Measurements from ENCODE around the gene ME3. TPM values are rescaled to one million over a fixed set of nuclear protein-coding genes. Genes with fewer than 3 reads are reported as not detected.

ME3 gene
- total RNA-seq, 4 donors from 2014 or later: 1.9 to 18.3 (median 5.6) TPM

DNA sequence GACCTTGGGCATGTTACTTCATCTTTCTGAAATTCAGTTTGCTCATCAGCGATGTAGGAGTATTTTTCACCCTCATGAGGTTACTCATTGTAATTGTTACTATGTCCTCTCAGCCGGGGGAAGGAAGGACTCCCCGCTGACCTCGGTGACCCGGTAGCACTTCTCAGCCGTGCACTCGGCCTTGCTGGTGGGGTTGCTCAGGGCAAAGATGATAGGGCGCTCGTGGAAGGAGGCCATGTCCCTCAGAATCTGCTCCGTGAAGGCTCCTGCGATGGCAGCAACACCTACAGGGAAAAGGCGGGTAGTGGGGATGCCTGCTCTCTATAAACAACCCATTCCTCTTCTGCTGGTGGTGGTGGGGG, 225.5 kb downstream of the ME3 start:
- H3K27ac ChIP-seq: no peak overlapping the region
- H3K27me3 ChIP-seq: no peaks in the 10 kb centered on the region
- 93 to 100% methylated on average over 1 to 10 of the region's 12 CpGs for WGBS, 2 donors
- peaks cover 0 to 10% (median 0%) of the 10 kb centered on the region in 3 donors for H3K4me1 ChIP-seq
- H3K9me3 ChIP-seq: no peaks in the 10 kb centered on the region
- H3K4me3 ChIP-seq: no peak overlapping the region
- TF ChIP-seq CTCF (IDR thresholded peaks at IDR 0.05): no peak
- no peak for TF ChIP-seq POLR2A (IDR thresholded peaks at IDR 0.05)
- peaks cover 0 to 24% (median 0%) of the 10 kb centered on the region in 3 donors for H3K36me3 ChIP-seq
- DNase-seq: no peak
- intact Hi-C loops (cut with DNase I): no loop called here

- peaks cover 0 to 24% (median 0%) of the 10 kb centered on the region in 3 donors for H3K36me3 ChIP-seq
- H3K4me3 ChIP-seq: no peak overlapping the region
- no peaks in the 10 kb centered on the region for H3K27me3 ChIP-seq
- intact Hi-C loops (cut with DNase I): no loop called here
- H3K4me1 ChIP-seq: peaks cover 0 to 10% (median 0%) of the 10 kb centered on the region in 3 donors
- TF ChIP-seq POLR2A (IDR thresholded peaks at IDR 0.05) (no peak), CTCF (IDR thresholded peaks at IDR 0.05) (no peak)
- H3K9me3 ChIP-seq: no peaks in the 10 kb centered on the region
- whole genome bisulfite sequencing, 2 donors: 66 to 88% methylated on average over 3 to 7 of the region's 8 CpGs
- H3K27ac ChIP-seq: no peak overlapping the region
- DNase-seq: no peak
These were observed 226.1 kb downstream of the ME3 start for GRCh38 chr11:86446163-86446923.

DNA sequence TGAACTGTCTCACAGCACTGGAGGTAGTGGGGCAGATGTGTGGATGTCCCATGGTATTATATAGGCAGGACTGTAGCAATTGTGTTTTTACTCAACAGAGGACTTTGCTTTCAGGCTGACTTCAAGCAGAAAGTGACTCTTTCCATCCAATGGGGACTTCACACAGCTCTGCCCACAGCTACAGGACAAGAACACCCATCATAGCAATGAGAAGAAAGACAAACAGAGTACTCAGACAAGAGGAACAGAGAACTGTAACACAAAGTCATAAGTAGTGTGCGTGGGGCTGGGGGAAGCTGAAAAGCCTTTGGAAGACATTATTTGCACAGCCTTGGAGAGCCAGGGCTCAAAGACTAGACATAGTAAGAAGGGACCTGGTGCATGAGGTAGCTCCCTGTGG, 227.4 kb downstream of the ME3 start:
- DNase-seq: no peak
- Histone ChIP-seq H3K4me3 (no peak overlapping the region), H3K36me3 (peaks cover 0 to 24% (median 0%) of the 10 kb centered on the region in 3 donors), H3K27ac (no peak overlapping the region), H3K27me3 (no peaks in the 10 kb centered on the region), H3K9me3 (no peaks in the 10 kb centered on the region), H3K4me1 (peaks cover 0 to 10% (median 0%) of the 10 kb centered on the region in 3 donors)
- intact Hi-C loops (cut with DNase I): no loop called here
- 91 to 100% methylated on average over 1 of the region's 1 CpG for WGBS, 2 donors
- TF ChIP-seq POLR2A (IDR thresholded peaks at IDR 0.05) (no peak), CTCF (IDR thresholded peaks at IDR 0.05) (no peak)

- no peak for DNase-seq
- TF ChIP-seq POLR2A (IDR thresholded peaks at IDR 0.05): no peak
- Histone ChIP-seq H3K27ac (no peak overlapping the region), H3K27me3 (no peaks in the 10 kb centered on the region), H3K36me3 (peaks cover 0 to 24% (median 0%) of the 10 kb centered on the region in 3 donors), H3K9me3 (no peaks in the 10 kb centered on the region), H3K4me3 (no peak overlapping the region), H3K4me1 (peaks cover 0 to 10% (median 0%) of the 10 kb centered on the region in 3 donors)
- 0% methylated on average over 1 of the region's 1 CpG for WGBS, 2 donors
- intact Hi-C loops (cut with DNase I): no loop called here
These were observed 229.0 kb downstream of the ME3 start for GRCh38 chr11:86443415-86443814.

- TF ChIP-seq CTCF (IDR thresholded peaks at IDR 0.05) (no peak), POLR2A (IDR thresholded peaks at IDR 0.05) (no peak)
- intact Hi-C loops (cut with DNase I): no loop called here
- Histone ChIP-seq H3K4me3 (no peak overlapping the region), H3K27me3 (no peaks in the 10 kb centered on the region), H3K27ac (peak overlapping the region in 1 of 4 donors; percentile 16), H3K4me1 (peaks cover 0 to 10% (median 0%) of the 10 kb centered on the region in 3 donors), H3K36me3 (peaks cover 0 to 24% (median 0%) of the 10 kb centered on the region in 3 donors), H3K9me3 (no peaks in the 10 kb centered on the region)
- DNase-seq: no peak
- 78 to 81% methylated on average over 5 of the region's 5 CpGs for WGBS, 2 donors
These were observed 229.6 kb downstream of the ME3 start for GRCh38 chr11:86442827-86443226.
